Smooth muscle cell (in vitro differentiated cells): ENCODE measurements around the gene CHMP6. TPM values are rescaled to one million over a fixed set of nuclear protein-coding genes. Genes with fewer than 3 reads are reported as not detected.
A peak's percentile ranks its signal among the peaks of the same experiment; 100 is the strongest.

ENCODE experiments used
- DNase-seq: peaks from one replicate; lab custom pipeline; 2025; ENCODE audit not compliant: unreplicated experiment; lab: John Stamatoyannopoulos, UW
- H2AFZ ChIP-seq: fragments of 200-600 bp; sonication (generic); 2 replicates; pipeline ENCODE4 v1.6.0; 2016; ENCODE audit warnings: antibody characterized with exemption, low read depth, mild to moderate bottlenecking
- H3F3A ChIP-seq: fragments of 200-600 bp; sonication (generic); 2 replicates; pipeline ENCODE4 v1.6.0; 2017; ENCODE audit warnings: antibody characterized with exemption, low read depth
- H3K27ac ChIP-seq: fragments of 200-600 bp; sonication (generic); 2 replicates; pipeline ENCODE4 v1.5.1; 2016; ENCODE audit warnings: low read depth, mild to moderate bottlenecking
- H3K27me3 ChIP-seq: fragments of 200-600 bp; sonication (generic); 2 replicates; pipeline ENCODE4 v1.6.1; 2016; ENCODE audit warnings: low read depth, mild to moderate bottlenecking
- H3K36me3 ChIP-seq: fragments of 200-600 bp; sonication (generic); 2 replicates; pipeline ENCODE4 v1.5.1; 2016; ENCODE audit warnings: low read depth
- H3K4me1 ChIP-seq: fragments of 200-600 bp; sonication (generic); 2 replicates; pipeline ENCODE4 v1.5.1; 2016; ENCODE audit warnings: low read depth
- H3K4me2 ChIP-seq: fragments of 200-600 bp; sonication (generic); 2 replicates; pipeline ENCODE4 v1.6.0; 2016; ENCODE audit warnings: mild to moderate bottlenecking
- H3K4me3 ChIP-seq: fragments of 200-600 bp; sonication (generic); 2 replicates; pipeline ENCODE4 v1.5.1; 2016; ENCODE audit warnings: mild to moderate bottlenecking
- H3K79me2 ChIP-seq: fragments of 200-600 bp; sonication (generic); 2 replicates; pipeline ENCODE4 v1.6.0; 2016; ENCODE audit warnings: low read depth, mild to moderate bottlenecking
- H3K9ac ChIP-seq: fragments of 200-600 bp; sonication (generic); 2 replicates; pipeline ENCODE4 v1.6.0; 2016; ENCODE audit warnings: low read depth
- H3K9me3 ChIP-seq: fragments of 200-600 bp; sonication (generic); replicated peaks from 2 replicates; pipeline ENCODE4 v1.5.1; 2016; ENCODE audit warnings: low read depth
- H4K20me1 ChIP-seq: fragments of 200-600 bp; sonication (generic); 2 replicates; pipeline ENCODE4 v1.6.0; 2016; ENCODE audit warnings: low read depth
- CTCF ChIP-seq: fragments of 200-600 bp; sonication (generic); IDR thresholded peaks from 2 replicates; pipeline ENCODE4 v1.5.1; 2017; ENCODE audit warnings: borderline replicate concordance, mild to moderate bottlenecking, antibody characterized with exemption; ENCODE audit not compliant: insufficient read depth, poor library complexity, severe bottlenecking
- WGBS: methylation state at CpG from one replicate; pipeline ENCODE4 v1.1.7; 2016; ENCODE audit warnings: low lambda C conversion rate; 5-methylcytosine and 5-hydroxymethylcytosine counted together
- polyA plus RNA-seq: library from polyadenylated mRNA; unstranded; fragments of >200 nt; fragmentation: Nextera tagmentation; extraction: Ambion mirVana; gene quantifications from 2 replicates; pipeline ENCODE4 v1.2.1, GENCODE V29; 2016
- total RNA-seq: library from RNA; depleted of rRNA; stranded (reverse); fragments of >200 nt; gene quantifications from 2 replicates; pipeline ENCODE4 v1.2.3, GENCODE V29; 2014

Gene CHMP6
- total and polyA plus RNA-seq, 2 experiments from 2014 or later = 5.8 to 21.5 TPM

- Histone ChIP-seq H3K4me1 (peaks cover 7% of the 10 kb centered on the region), H3K79me2 (peaks cover 91% of the 10 kb centered on the region), H3F3A (no peaks in the 10 kb centered on the region), H3K4me3 (no peak overlapping the region), H3K27ac (peak overlapping the region; percentile 9), H3K27me3 (no peaks in the 10 kb centered on the region), H4K20me1 (peaks cover 95% of the 10 kb centered on the region), H3K4me2 (peak overlapping the region; percentile 4), H2AFZ (no peak overlapping the region), H3K9ac (no peak overlapping the region), H3K36me3 (no peaks in the 10 kb centered on the region), H3K9me3 (no peaks in the 10 kb centered on the region)
- DNase-seq = no peak
- no peak for TF ChIP-seq CTCF
- 66% methylated on average over 17 of the region's 17 CpGs for WGBS
Observed at GRCh38 chr17:81049372-81049911, 57.8 kb downstream of the CHMP6 start.

Other genes with a start within 250 kb of the CHMP6 start
- 27.8 and 41.9 TPM in 2 replicates for gene BAIAP2, start 43.3 kb downstream of the CHMP6 start, total RNA-seq
- gene BAIAP2, start 43.3 kb downstream of the CHMP6 start, polyA plus RNA-seq = 26.6 and 47.2 TPM in 2 replicates
- not detected in 2 replicates for gene PVALEF, start 173.7 kb downstream of the CHMP6 start, total RNA-seq
- gene PVALEF, start 173.7 kb downstream of the CHMP6 start, polyA plus RNA-seq = not detected in 2 replicates
- 0.13 and 0.67 TPM in 2 replicates for gene AATK, start 174.4 kb downstream of the CHMP6 start, total RNA-seq
- 0.61 TPM in 2 replicates for gene AATK, start 174.4 kb downstream of the CHMP6 start, polyA plus RNA-seq
- 3.0 and 4.6 TPM in 2 replicates for gene CEP131, start 231.1 kb downstream of the CHMP6 start, total RNA-seq
- 13.4 and 17.6 TPM in 2 replicates for gene CEP131, start 231.1 kb downstream of the CHMP6 start, polyA plus RNA-seq
- 9.5 and 9.8 TPM in 2 replicates for gene TEPSIN, start 247.2 kb downstream of the CHMP6 start, total RNA-seq
- gene TEPSIN, start 247.2 kb downstream of the CHMP6 start, polyA plus RNA-seq = 18.6 and 23.4 TPM in 2 replicates
- 50.2 and 60.6 TPM in 2 replicates for gene NDUFAF8, start 247.5 kb downstream of the CHMP6 start, total RNA-seq
- gene NDUFAF8, start 247.5 kb downstream of the CHMP6 start, polyA plus RNA-seq = 111 and 141 TPM in 2 replicates